Spleen (tissue), 7 donors: ENCODE data around the gene LINC00305.

Experiments
- POLR2A ChIP-seq, 3 donors: fragments of 450-650 bp; IDR thresholded peaks; one replicate each; pipeline ENCODE4 v1.5.1; 2017; ENCODE audit warnings: antibody characterized with exemption in 3 of 3, mild to moderate bottlenecking in 1 of 3
- POLR2AphosphoS5 ChIP-seq, 3 donors: sonication (generic); formaldehyde crosslinking; IDR thresholded peaks; one replicate each; pipeline ENCODE4 v1.5.1; 2017; ENCODE audit warnings: antibody characterized with exemption in 3 of 3
- TF ChIP-seq, protein P1 (sequence below), 11 experiments: fragments of 200-600 bp in 7 of 11; fragments of 450-650 bp in 4 of 11; sonication (generic) in 4 of 11; IDR thresholded peaks in 8 of 11; conservative IDR thresholded peaks in 3 of 11; 1 replicate in 7 of 11; 2 replicates in 4 of 11; pipeline versions ENCODE4 v1.4.0 to v1.8.0; 2016 to 2021; ENCODE audit warnings: antibody characterized with exemption in 11 of 11, inconsistent platforms in 4 of 11, mild to moderate bottlenecking in 1 of 11
- donor health status: DM: no; HTN: no; CAD: no; lungs with moderate emphysema.
- donor health status: DM: no; HTN: no; CAD: no.
- donor health status: DM: no; HTN: no; CAD: no.

DNA sequence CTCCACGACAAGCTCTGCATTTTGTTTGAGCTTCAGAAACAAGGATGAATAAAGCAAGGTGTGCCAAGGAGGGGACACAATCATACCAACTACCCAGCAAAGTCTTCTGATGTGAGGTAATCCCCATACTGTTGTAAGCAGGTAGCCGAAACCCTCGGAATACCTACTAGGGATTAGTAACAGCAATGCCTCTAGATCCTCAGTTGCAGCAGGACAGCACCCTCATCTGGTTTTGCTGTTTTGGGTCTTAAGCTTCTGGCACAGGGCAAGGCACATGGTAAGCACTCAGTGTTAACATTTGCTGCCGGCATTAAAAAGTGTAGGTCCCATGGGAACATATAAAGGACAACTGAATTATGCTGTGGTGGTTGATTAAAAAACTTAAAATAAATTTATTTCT, 16.0 kb upstream of the LINC00305 start:
- TF ChIP-seq, protein P1, sequence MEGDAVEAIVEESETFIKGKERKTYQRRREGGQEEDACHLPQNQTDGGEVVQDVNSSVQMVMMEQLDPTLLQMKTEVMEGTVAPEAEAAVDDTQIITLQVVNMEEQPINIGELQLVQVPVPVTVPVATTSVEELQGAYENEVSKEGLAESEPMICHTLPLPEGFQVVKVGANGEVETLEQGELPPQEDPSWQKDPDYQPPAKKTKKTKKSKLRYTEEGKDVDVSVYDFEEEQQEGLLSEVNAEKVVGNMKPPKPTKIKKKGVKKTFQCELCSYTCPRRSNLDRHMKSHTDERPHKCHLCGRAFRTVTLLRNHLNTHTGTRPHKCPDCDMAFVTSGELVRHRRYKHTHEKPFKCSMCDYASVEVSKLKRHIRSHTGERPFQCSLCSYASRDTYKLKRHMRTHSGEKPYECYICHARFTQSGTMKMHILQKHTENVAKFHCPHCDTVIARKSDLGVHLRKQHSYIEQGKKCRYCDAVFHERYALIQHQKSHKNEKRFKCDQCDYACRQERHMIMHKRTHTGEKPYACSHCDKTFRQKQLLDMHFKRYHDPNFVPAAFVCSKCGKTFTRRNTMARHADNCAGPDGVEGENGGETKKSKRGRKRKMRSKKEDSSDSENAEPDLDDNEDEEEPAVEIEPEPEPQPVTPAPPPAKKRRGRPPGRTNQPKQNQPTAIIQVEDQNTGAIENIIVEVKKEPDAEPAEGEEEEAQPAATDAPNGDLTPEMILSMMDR (IDR thresholded peaks at IDR 0.05 in 8 of 11, conservative IDR thresholded peaks at IDR 0.05 in 3 of 11) = no peak
- no peak for TF ChIP-seq POLR2A (IDR thresholded peaks at IDR 0.05)
- TF ChIP-seq POLR2AphosphoS5 (IDR thresholded peaks at IDR 0.05) = no peak
